NCI-H2171 (cell line): Measurements from ENCODE around the gene PRSS53.

Experiments
- DNase-seq: peaks from one replicate; lab custom pipeline; 2025; lab: John Stamatoyannopoulos, UW

PRSS53 gene

GRCh38 chr16:31043352-31043751 lies 45.4 kb downstream of the PRSS53 start:
- DNase-seq, result no peak

DNA sequence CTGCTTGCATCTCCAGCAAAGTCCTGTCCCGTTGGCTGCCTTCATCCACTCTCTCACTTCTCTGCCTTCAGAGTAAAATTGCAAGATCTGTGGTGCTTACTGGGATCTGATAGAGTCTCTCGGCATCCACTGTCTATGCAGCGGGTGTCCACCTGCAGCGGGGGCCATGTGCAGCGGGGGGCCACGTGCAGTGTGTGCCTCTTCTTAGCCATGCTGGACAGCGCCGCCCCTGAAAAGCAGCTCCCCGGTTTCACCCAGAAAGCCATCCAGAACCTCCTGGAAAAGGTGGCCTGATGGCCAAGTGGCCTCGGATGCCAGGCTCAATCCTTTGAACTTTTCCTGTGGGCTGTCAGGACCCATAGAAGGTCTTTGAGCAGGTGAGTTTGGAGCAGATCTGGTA lies 45.9 kb downstream of the PRSS53 start:
- no peak for DNase-seq

- no peak for DNase-seq
Observed at GRCh38 chr16:31038993-31039392, 49.8 kb downstream of the PRSS53 start.

DNA sequence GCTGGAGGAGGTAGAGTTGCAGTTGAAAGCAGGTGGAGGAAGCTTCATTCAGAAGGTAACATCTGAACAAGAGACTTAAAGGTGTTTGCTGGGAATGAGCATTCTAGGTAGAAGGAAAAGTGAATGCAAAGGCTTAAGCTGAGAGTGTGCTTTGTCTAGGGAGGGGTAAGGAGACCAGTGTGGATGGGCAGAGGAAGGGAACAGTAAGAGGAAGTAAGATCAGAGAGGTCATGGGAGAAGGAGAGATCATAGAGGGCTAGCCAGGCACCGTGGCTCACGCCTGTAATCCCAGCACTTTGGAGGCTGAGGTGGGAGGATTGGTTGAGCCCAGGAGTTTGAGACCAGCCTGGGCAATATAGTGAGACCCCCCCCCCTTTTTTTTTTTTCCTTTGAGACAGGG lies 52.1 kb downstream of the PRSS53 start:
- DNase-seq, result no peak

GRCh38 chr16:31033709-31034492 lies 54.8 kb downstream of the PRSS53 start:
- DNase-seq, result peak; percentile 70
